Uterus (tissue), 2 donors: ENCODE results near the gene DLX6.
A peak's percentile ranks its signal among the peaks of the same experiment; 100 is the strongest.

ENCODE experiments used
- CTCF ChIP-seq, 4 experiments: fragments of 200-600 bp in 2 of 4; fragments of 450-650 bp in 2 of 4; sonication (generic) in 2 of 4; IDR thresholded peaks; one replicate each; pipeline ENCODE4 v1.5.1; 2016 to 2019; ENCODE audit warnings: antibody characterized with exemption in 4 of 4, mild to moderate bottlenecking in 2 of 4, moderate library complexity in 1 of 4
- POLR2A ChIP-seq, 2 donors: fragments of 450-650 bp; IDR thresholded peaks; one replicate each; pipeline ENCODE4 v1.6.1; 2016; ENCODE audit warnings: antibody characterized with exemption in 2 of 2, mild to moderate bottlenecking in 1 of 2, moderate library complexity in 1 of 2

DNA sequence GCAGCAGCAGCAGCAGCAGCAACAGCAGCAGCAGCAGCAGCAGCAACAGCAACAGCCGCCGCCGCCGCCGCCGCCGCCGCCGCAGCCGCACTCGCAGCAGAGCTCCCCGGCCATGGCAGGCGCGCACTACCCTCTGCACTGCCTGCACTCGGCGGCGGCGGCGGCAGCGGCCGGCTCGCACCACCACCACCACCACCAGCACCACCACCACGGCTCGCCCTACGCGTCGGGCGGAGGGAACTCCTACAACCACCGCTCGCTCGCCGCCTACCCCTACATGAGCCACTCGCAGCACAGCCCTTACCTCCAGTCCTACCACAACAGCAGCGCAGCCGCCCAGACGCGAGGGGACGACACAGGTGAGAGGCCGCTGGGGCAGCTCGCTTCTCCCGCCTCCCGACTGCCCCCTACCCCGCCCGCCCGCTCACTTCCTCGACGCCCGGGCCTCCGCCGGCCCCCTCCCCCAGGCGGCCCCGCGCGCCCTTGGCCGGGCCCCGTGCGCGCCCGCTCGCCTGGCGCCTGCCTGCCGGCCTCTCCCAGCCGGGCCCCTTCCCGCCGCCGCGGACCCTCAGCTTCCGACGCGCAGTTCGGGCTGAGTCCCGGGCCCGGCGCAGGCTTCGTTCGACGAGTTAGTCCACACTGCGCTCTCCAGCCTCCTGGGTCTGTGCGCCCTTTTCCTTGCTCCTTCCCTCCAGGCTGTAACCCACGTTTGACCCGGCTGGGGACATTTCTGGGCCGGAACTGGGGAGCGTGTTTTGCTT, 882 bp downstream of the DLX6 start:
- TF ChIP-seq POLR2A (IDR thresholded peaks at IDR 0.05) (peak in 1 of 2 donors; percentile 20), CTCF (IDR thresholded peaks at IDR 0.05) (no peak)
